ENCODE data around the gene TBC1D8.

GRCh38 chr2:101081375-101081907 is 69.7 kb downstream of the TBC1D8 start:
- TF ChIP-seq POLR2A (IDR thresholded peaks at IDR 0.05; ENCODE audit: low read depth, low read length) (no peak), TAF1 (IDR thresholded peaks at IDR 0.05; ENCODE audit: borderline replicate concordance, low read depth, low read length) (no peak)
